HepG2 (cell line): ENCODE results near the gene DCLRE1B. TPM values are rescaled to one million over a fixed set of nuclear protein-coding genes. Genes with fewer than 3 reads are reported as not detected.
A peak's percentile ranks its signal among the peaks of the same experiment; 100 is the strongest.

Experiments used
- KDM6A ChIP-seq: IDR thresholded peaks from 2 replicates; pipeline ENCODE4 v1.6.1; 2016; ENCODE audit warnings: low read depth
- KLF11 ChIP-seq: IDR thresholded peaks from 2 replicates; pipeline ENCODE4 v1.6.1; 2016; ENCODE audit warnings: missing compliant biosample characterization
- MTA1 ChIP-seq: sonication (generic); formaldehyde crosslinking; IDR thresholded peaks from 2 replicates; pipeline ENCODE4 v1.4.0; 2020; ENCODE audit warnings: missing genetic modification reagents, mild to moderate bottlenecking, borderline replicate concordance
- NR0B2 ChIP-seq: sonication (generic); formaldehyde crosslinking; IDR thresholded peaks from 2 replicates; pipeline ENCODE4 v1.4.0; 2020; ENCODE audit warnings: mild to moderate bottlenecking, missing genetic modification reagents
- WIZ ChIP-seq: sonication (generic); formaldehyde crosslinking; IDR thresholded peaks from 2 replicates; pipeline ENCODE4 v1.5.1; 2020; ENCODE audit warnings: mild to moderate bottlenecking, missing genetic modification reagents
- ZEB1 ChIP-seq: IDR thresholded peaks from 2 replicates; pipeline ENCODE4 v1.6.1; 2012; ENCODE audit warnings: mild to moderate bottlenecking, low read depth, inconsistent platforms; ENCODE audit not compliant: insufficient replicate concordance
- ZNF235 ChIP-seq: sonication (generic); formaldehyde crosslinking; IDR thresholded peaks from 2 replicates; pipeline ENCODE4 v1.8.1; 2023; ENCODE audit warnings: mild to moderate bottlenecking, missing genetic modification reagents, borderline replicate concordance
- ZNF720 ChIP-seq: sonication (generic); formaldehyde crosslinking; IDR thresholded peaks from 2 replicates; pipeline ENCODE4 v1.4.0; 2020; ENCODE audit warnings: missing genetic modification reagents
- ZNF780A ChIP-seq: sonication (generic); formaldehyde crosslinking; IDR thresholded peaks from 2 replicates; pipeline ENCODE4 v1.8.0; 2022; ENCODE audit warnings: mild to moderate bottlenecking, missing genetic modification reagents, moderate library complexity
- ZNF879 ChIP-seq: sonication (generic); formaldehyde crosslinking; IDR thresholded peaks from 2 replicates; pipeline ENCODE4 v1.8.1; 2023; ENCODE audit warnings: missing genetic modification reagents
- ZSCAN5A ChIP-seq: sonication (generic); formaldehyde crosslinking; IDR thresholded peaks from 2 replicates; pipeline ENCODE4 v1.8.0; 2022; ENCODE audit warnings: mild to moderate bottlenecking, missing genetic modification reagents, borderline replicate concordance
- polyA plus RNA-seq, 8 experiments: library from polyadenylated mRNA; depleted of rRNA in 3 of 8; stranded (reverse) in 7 of 8; unstranded in 1 of 8; fragments of >200 nt; fragmentation: Illumina TruSeq in 4 of 8; extraction: Trizol in 4 of 8; gene quantifications; 2 replicates each; pipeline versions ENCODE4 v1.2.1 to v1.2.3, GENCODE V29; 2011 to 2016; ENCODE audit warnings: low read depth in 4 of 8, missing spikeins in 1 of 8, mixed read lengths in 1 of 8; ENCODE audit not compliant: insufficient read depth in 1 of 8
- total RNA-seq, 5 experiments: library from RNA; depleted of rRNA; stranded (reverse); fragments of >200 nt; fragmentation: Illumina TruSeq; extraction: Trizol; gene quantifications; 2 replicates each; pipeline ENCODE4 v1.2.3, GENCODE V29; 2016; ENCODE audit warnings: low read depth in 1 of 5
- TF ChIP-seq, protein P1 (sequence below): sonication (generic); formaldehyde crosslinking; IDR thresholded peaks from 2 replicates; pipeline ENCODE4 v1.4.0; 2020; ENCODE audit warnings: missing genetic modification reagents, borderline replicate concordance

Gene DCLRE1B
- total and polyA plus RNA-seq, 2 of the 13 experiments (the other 11 are each of a cell fraction or from before 2014, with no cell fraction given): 2.7 to 8.0 TPM

GRCh38 chr1:113904293-113904673, 843 bp upstream of the DCLRE1B start (continued):
- TF ChIP-seq ZNF235 (CRISPR knock-in tag) (0 out of 2 replicates have a peak, but pooled peaks have one; percentile 19), WIZ (CRISPR knock-in tag) (no peak), NR0B2 (CRISPR knock-in tag) (no peak), KDM6A (no peak), ZEB1 (no peak), MTA1 (CRISPR knock-in tag) (no peak), ZNF720 (CRISPR knock-in tag) (no peak), ZSCAN5A (CRISPR knock-in tag) (no peak), ZNF879 (CRISPR knock-in tag) (0 out of 2 replicates have a peak, but pooled peaks have one; percentile 7), ZNF780A (CRISPR knock-in tag) (no peak), KLF11 (0 out of 2 replicates have a peak, but pooled peaks have one; percentile 1)
- TF ChIP-seq, protein P1, sequence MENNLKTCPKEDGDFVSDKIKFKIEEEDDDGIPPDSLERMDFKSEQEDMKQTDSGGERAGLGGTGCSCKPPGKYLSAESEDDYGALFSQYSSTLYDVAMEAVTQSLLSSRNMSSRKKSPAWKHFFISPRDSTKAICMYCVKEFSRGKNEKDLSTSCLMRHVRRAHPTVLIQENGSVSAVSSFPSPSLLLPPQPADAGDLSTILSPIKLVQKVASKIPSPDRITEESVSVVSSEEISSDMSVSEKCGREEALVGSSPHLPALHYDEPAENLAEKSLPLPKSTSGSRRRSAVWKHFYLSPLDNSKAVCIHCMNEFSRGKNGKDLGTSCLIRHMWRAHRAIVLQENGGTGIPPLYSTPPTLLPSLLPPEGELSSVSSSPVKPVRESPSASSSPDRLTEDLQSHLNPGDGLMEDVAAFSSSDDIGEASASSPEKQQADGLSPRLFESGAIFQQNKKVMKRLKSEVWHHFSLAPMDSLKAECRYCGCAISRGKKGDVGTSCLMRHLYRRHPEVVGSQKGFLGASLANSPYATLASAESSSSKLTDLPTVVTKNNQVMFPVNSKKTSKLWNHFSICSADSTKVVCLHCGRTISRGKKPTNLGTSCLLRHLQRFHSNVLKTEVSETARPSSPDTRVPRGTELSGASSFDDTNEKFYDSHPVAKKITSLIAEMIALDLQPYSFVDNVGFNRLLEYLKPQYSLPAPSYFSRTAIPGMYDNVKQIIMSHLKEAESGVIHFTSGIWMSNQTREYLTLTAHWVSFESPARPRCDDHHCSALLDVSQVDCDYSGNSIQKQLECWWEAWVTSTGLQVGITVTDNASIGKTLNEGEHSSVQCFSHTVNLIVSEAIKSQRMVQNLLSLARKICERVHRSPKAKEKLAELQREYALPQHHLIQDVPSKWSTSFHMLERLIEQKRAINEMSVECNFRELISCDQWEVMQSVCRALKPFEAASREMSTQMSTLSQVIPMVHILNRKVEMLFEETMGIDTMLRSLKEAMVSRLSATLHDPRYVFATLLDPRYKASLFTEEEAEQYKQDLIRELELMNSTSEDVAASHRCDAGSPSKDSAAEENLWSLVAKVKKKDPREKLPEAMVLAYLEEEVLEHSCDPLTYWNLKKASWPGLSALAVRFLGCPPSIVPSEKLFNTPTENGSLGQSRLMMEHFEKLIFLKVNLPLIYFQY (CRISPR knock-in tag): no peak
